HepG2 (cell line): ENCODE measurements around the gene FOXD3. TPM values are rescaled to one million over a fixed set of nuclear protein-coding genes. Genes with fewer than 3 reads are reported as not detected.

ENCODE experiments used
- ATAC-seq: fragments of 200-7000 bp; cut with Tn5 transposase; 3 replicates; pipeline ENCODE4 v1.9.1; 2020; ENCODE audit warnings: mild to moderate bottlenecking, moderate library complexity
- BruUV-seq: library from RNA; stranded (reverse); fragments of 400-500 nt; replicated peaks from 2 replicates; lab custom pipeline; 2021; lab: Mats Ljungman, UMichigan
- CTCF ChIA-PET: fragments of 300-600 bp; formaldehyde crosslinking; extraction: SDS; loops from one replicate; lab custom pipeline; 2021; ENCODE audit warnings: low total read pairs, inconsistent platforms, low intra/inter-chr PET ratio; lab: Yijun Ruan, JAX
- POLR2A ChIA-PET: fragments of 350-600 bp; sonication (Branson Sonifier 250); formaldehyde crosslinking; loops from one replicate; lab custom pipeline; 2020; ENCODE audit warnings: antibody characterized with exemption, inconsistent platforms; lab: Yijun Ruan, JAX
- DNase-seq: peaks from one replicate; pipeline ENCODE4 v3.0.0-alpha.2; 2015; ENCODE audit warnings: low spot score
- FAIRE-seq: peaks from 3 replicates; lab custom pipeline; 2011; peaks lifted over from hg19 to GRCh38; lab: Jason Lieb, UNC
- H2AFZ ChIP-seq: one replicate; pipeline ENCODE4 v1.6.1; 2011; ENCODE audit warnings: low read length, inconsistent platforms
- H3K27ac ChIP-seq: fragments of 300-600 bp; 3 replicates; pipeline ENCODE4 v1.8.0; 2011; ENCODE audit warnings: mixed run types, mild to moderate bottlenecking, mixed read lengths, low read length, inconsistent platforms; ENCODE audit not compliant: insufficient read depth; ENCODE audit errors: extremely low read length
- H3K27me3 ChIP-seq, 2 experiments: fragments of 200-600 bp in 1 of 2; 2 replicates in 1 of 2; 3 replicates in 1 of 2; pipeline versions ENCODE4 v1.6.0 to v1.8.0; 2011; ENCODE audit warnings: low read length in 2 of 2, mild to moderate bottlenecking in 2 of 2, moderate library complexity in 2 of 2, inconsistent platforms in 1 of 2; ENCODE audit not compliant: insufficient read depth in 2 of 2, control insufficient read depth in 1 of 2
- H3K36me3 ChIP-seq, 2 experiments: fragments of 200-600 bp in 1 of 2; replicated peaks in 1 of 2; 2 replicates in 1 of 2; 3 replicates in 1 of 2; pipeline versions ENCODE4 v1.5.1 to v1.8.0; 2011; ENCODE audit warnings: low read length in 2 of 2, inconsistent platforms in 1 of 2; ENCODE audit not compliant: insufficient read depth in 2 of 2, control insufficient read depth in 1 of 2
- H3K4me1 ChIP-seq: 2 replicates; pipeline ENCODE4 v1.5.1; 2012; ENCODE audit warnings: low read length, inconsistent platforms; ENCODE audit not compliant: insufficient read depth
- H3K4me2 ChIP-seq: 2 replicates; pipeline ENCODE4 v1.6.0; 2011; ENCODE audit warnings: low read depth, low read length, inconsistent platforms
- H3K4me3 ChIP-seq, 3 experiments: fragments of 200-600 bp in 1 of 3; sonication (generic), shearing (Covaris generic) in 1 of 3; replicated peaks in 1 of 3; 2 replicates each; pipeline ENCODE4 v1.5.1; 2011 to 2016; ENCODE audit warnings: low read length in 3 of 3, inconsistent platforms in 2 of 3, low read depth in 2 of 3, mild to moderate bottlenecking in 2 of 3, control low read depth in 1 of 3, mixed read lengths in 1 of 3; ENCODE audit not compliant: insufficient read depth in 1 of 3
- H3K79me2 ChIP-seq: one replicate; pipeline ENCODE4 v1.6.1; 2011; ENCODE audit warnings: low read length, inconsistent platforms; ENCODE audit not compliant: insufficient read depth
- H3K9ac ChIP-seq: 2 replicates; pipeline ENCODE4 v1.6.0; 2011; ENCODE audit warnings: mild to moderate bottlenecking, low read depth, low read length, inconsistent platforms; ENCODE audit not compliant: insufficient read depth
- H3K9me3 ChIP-seq: 2 replicates; pipeline ENCODE4 v1.5.1; 2012; ENCODE audit warnings: mild to moderate bottlenecking, low read length
- H4K20me1 ChIP-seq: 2 replicates; pipeline ENCODE4 v1.6.0; 2011; ENCODE audit warnings: inconsistent platforms, mild to moderate bottlenecking, low read length, moderate library complexity; ENCODE audit not compliant: insufficient read depth
- AGO1 ChIP-seq: fragments of 200-400 bp; formaldehyde crosslinking; IDR thresholded peaks from 2 replicates; pipeline ENCODE4 v1.6.1; 2017; ENCODE audit warnings: mild to moderate bottlenecking, low read depth, low read length, moderate library complexity; ENCODE audit not compliant: poor library complexity, severe bottlenecking
- ETV5 ChIP-seq: IDR thresholded peaks from 2 replicates; pipeline ENCODE4 v1.6.1; 2018; ENCODE audit warnings: missing biosample characterization, missing genetic modification reagents, inconsistent platforms, borderline replicate concordance
- GABPB1 ChIP-seq: IDR thresholded peaks from 2 replicates; pipeline ENCODE4 v1.6.1; 2016; ENCODE audit warnings: mild to moderate bottlenecking, missing genetic modification reagents, moderate library complexity, missing compliant biosample characterization
- HBP1 ChIP-seq: IDR thresholded peaks from 2 replicates; pipeline ENCODE4 v1.6.1; 2016; ENCODE audit warnings: low read depth, control low read depth
- HNRNPK ChIP-seq: fragments of 200-400 bp; formaldehyde crosslinking; IDR thresholded peaks from 2 replicates; pipeline ENCODE4 v1.6.1; 2018; ENCODE audit warnings: low read length, low read depth, moderate library complexity, mild to moderate bottlenecking; ENCODE audit not compliant: poor library complexity, severe bottlenecking
- MEF2D ChIP-seq: sonication (generic); formaldehyde crosslinking; IDR thresholded peaks from 2 replicates; pipeline ENCODE4 v1.5.1; 2020; ENCODE audit warnings: mild to moderate bottlenecking, missing genetic modification reagents
- MIER2 ChIP-seq: IDR thresholded peaks from 2 replicates; pipeline ENCODE4 v1.6.1; 2016; ENCODE audit warnings: missing biosample characterization, missing genetic modification reagents
- SIN3A ChIP-seq: IDR thresholded peaks from 2 replicates; pipeline ENCODE4 v1.6.1; 2011; ENCODE audit warnings: low read depth, mild to moderate bottlenecking, control low read depth, low read length, borderline replicate concordance
- SNAI1 ChIP-seq: sonication (generic); formaldehyde crosslinking; IDR thresholded peaks from 2 replicates; pipeline ENCODE4 v1.5.0; 2020; ENCODE audit warnings: mild to moderate bottlenecking, missing genetic modification reagents, borderline replicate concordance
- TEAD3 ChIP-seq: optimal IDR thresholded peaks from 2 replicates; pipeline ENCODE3; 2016; ENCODE audit warnings: borderline replicate concordance
- ZBTB49 ChIP-seq: sonication (generic); formaldehyde crosslinking; IDR thresholded peaks from 2 replicates; pipeline ENCODE4 v1.4.0; 2020; ENCODE audit warnings: missing genetic modification reagents, borderline replicate concordance
- ZNF138 ChIP-seq: sonication (generic); formaldehyde crosslinking; IDR thresholded peaks from 2 replicates; pipeline ENCODE4 v1.5.0; 2020; ENCODE audit warnings: mild to moderate bottlenecking, low read depth, missing genetic modification reagents
- ZNF335 ChIP-seq: sonication (generic); formaldehyde crosslinking; IDR thresholded peaks from 2 replicates; pipeline ENCODE4 v1.4.0; 2020; ENCODE audit warnings: missing genetic modification reagents
- ZNF614 ChIP-seq: IDR thresholded peaks from 2 replicates; pipeline ENCODE4 v1.6.1; 2018; ENCODE audit warnings: missing biosample characterization, missing genetic modification reagents, inconsistent platforms, borderline replicate concordance
- ZNF766 ChIP-seq: sonication (generic); formaldehyde crosslinking; IDR thresholded peaks from 2 replicates; pipeline ENCODE4 v1.5.0; 2020; ENCODE audit warnings: missing genetic modification reagents, borderline replicate concordance
- ZNF883 ChIP-seq: sonication (generic); formaldehyde crosslinking; IDR thresholded peaks from 2 replicates; pipeline ENCODE4 v1.5.1; 2020; ENCODE audit warnings: mild to moderate bottlenecking, missing genetic modification reagents; ENCODE audit errors: not compliant biosample characterization
- WGBS: methylation state at CpG from one replicate; pipeline ENCODE4 v1.1.6; 2017; ENCODE audit warnings: low lambda C conversion rate; 5-methylcytosine and 5-hydroxymethylcytosine counted together
- in situ Hi-C: cut with HindIII; loops from 2 replicates; pipeline ENCODE4 v1.10.0; 2017; ENCODE audit warnings: low pct_unique_long_range_greater_than_20kb; ENCODE audit not compliant: extremely low pct_ligation_motif_present
- intact Hi-C: fragments of 100-400 bp; cut with micrococcal nuclease; formaldehyde crosslinking; loops from one replicate; pipeline ENCODE4 v1.10.0; 2022; ENCODE audit not compliant: unreplicated experiment
- polyA plus RNA-seq, 8 experiments: library from polyadenylated mRNA; depleted of rRNA in 3 of 8; stranded (reverse) in 7 of 8; unstranded in 1 of 8; fragments of >200 nt; fragmentation: Illumina TruSeq in 4 of 8; extraction: Trizol in 4 of 8; gene quantifications; 2 replicates each; pipeline versions ENCODE4 v1.2.1 to v1.2.3, GENCODE V29; 2011 to 2016; ENCODE audit warnings: low read depth in 4 of 8, missing spikeins in 1 of 8, mixed read lengths in 1 of 8; ENCODE audit not compliant: insufficient read depth in 1 of 8
- total RNA-seq, 5 experiments: library from RNA; depleted of rRNA; stranded (reverse); fragments of >200 nt; fragmentation: Illumina TruSeq; extraction: Trizol; gene quantifications; 2 replicates each; pipeline ENCODE4 v1.2.3, GENCODE V29; 2016; ENCODE audit warnings: low read depth in 1 of 5
- TF ChIP-seq, protein P1 (sequence below): sonication (generic); formaldehyde crosslinking; IDR thresholded peaks from 2 replicates; pipeline ENCODE4 v1.4.0; 2020; ENCODE audit warnings: missing genetic modification reagents, mild to moderate bottlenecking, borderline replicate concordance

FOXD3 gene
- total and polyA plus RNA-seq, 2 of the 13 experiments (the other 11 are each of a cell fraction or from before 2014, with no cell fraction given): not detected

- POLR2A ChIA-PET: no interaction called here
- BruUV-seq: no TSS peak
- in situ Hi-C loops: no loop called here
- TF ChIP-seq TEAD3 (CRISPR knock-in tag): no peak
- TF ChIP-seq HBP1: no peak
- TF ChIP-seq AGO1: no peak
- TF ChIP-seq SNAI1 (CRISPR knock-in tag): no peak
- TF ChIP-seq ZNF138 (CRISPR knock-in tag): no peak
- TF ChIP-seq MIER2 (CRISPR knock-in tag): no peak
- TF ChIP-seq ZBTB49 (CRISPR knock-in tag): no peak
- no peak for TF ChIP-seq ETV5 (CRISPR knock-in tag)
- TF ChIP-seq GABPB1: no peak
- TF ChIP-seq ZNF335 (CRISPR knock-in tag): no peak
- no peak for TF ChIP-seq MEF2D (CRISPR knock-in tag)
- no peak for TF ChIP-seq ZNF766
- no peak for TF ChIP-seq ZNF614
- no peak for TF ChIP-seq ZNF883 (CRISPR knock-in tag)
- TF ChIP-seq, protein P1, sequence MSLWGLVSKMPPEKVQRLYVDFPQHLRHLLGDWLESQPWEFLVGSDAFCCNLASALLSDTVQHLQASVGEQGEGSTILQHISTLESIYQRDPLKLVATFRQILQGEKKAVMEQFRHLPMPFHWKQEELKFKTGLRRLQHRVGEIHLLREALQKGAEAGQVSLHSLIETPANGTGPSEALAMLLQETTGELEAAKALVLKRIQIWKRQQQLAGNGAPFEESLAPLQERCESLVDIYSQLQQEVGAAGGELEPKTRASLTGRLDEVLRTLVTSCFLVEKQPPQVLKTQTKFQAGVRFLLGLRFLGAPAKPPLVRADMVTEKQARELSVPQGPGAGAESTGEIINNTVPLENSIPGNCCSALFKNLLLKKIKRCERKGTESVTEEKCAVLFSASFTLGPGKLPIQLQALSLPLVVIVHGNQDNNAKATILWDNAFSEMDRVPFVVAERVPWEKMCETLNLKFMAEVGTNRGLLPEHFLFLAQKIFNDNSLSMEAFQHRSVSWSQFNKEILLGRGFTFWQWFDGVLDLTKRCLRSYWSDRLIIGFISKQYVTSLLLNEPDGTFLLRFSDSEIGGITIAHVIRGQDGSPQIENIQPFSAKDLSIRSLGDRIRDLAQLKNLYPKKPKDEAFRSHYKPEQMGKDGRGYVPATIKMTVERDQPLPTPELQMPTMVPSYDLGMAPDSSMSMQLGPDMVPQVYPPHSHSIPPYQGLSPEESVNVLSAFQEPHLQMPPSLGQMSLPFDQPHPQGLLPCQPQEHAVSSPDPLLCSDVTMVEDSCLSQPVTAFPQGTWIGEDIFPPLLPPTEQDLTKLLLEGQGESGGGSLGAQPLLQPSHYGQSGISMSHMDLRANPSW (CRISPR knock-in tag): no peak
- no peak for TF ChIP-seq HNRNPK
- no peak for TF ChIP-seq SIN3A
- Histone ChIP-seq H3K4me3 (no peak overlapping the region), H3K36me3 (no peaks in the 10 kb centered on the region), H3K27me3 (no peaks in the 10 kb centered on the region), H3K79me2 (no peaks in the 10 kb centered on the region), H3K9me3 (no peaks in the 10 kb centered on the region), H2AFZ (no peak overlapping the region), H3K9ac (no peak overlapping the region), H3K4me2 (no peak overlapping the region), H4K20me1 (no peaks in the 10 kb centered on the region), H3K4me1 (no peaks in the 10 kb centered on the region), H3K27ac (no peak overlapping the region)
- intact Hi-C loops: no loop called here
- DNase-seq (no peak), ATAC-seq (no peak), FAIRE-seq (no peak)
- WGBS: 0% methylated on average over 1 of the region's 1 CpG
- CTCF ChIA-PET: no interaction called here
Measured at GRCh38 chr1:63307196-63307794, 15.1 kb upstream of the FOXD3 start.
